GM19043 (cell line): ENCODE data around the gene PITPNM1.
"Not testable (repeated sequence)": the region's sequence is repeated elsewhere in the genome, so short reads cannot be mapped to it uniquely, and the experiment has no call there.

Experiments used
- ATAC-seq: cut with Tn5 transposase; IDR thresholded peaks from one replicate; pipeline ENCODE4 v1.9.1; 2021; ENCODE audit warnings: low read depth; ENCODE audit not compliant: unreplicated experiment

Gene PITPNM1

GRCh38 chr11:67504950-67505581 is at the start of gene PITPNM1:
PITPNM1 (minus strand) TSS chr11:67505363; CDS start chr11:67504180, 1,183 bp downstream.
- ATAC-seq: no peak

GRCh38 chr11:67551697-67552096 is 46.5 kb upstream of the PITPNM1 start:
- ATAC-seq: not testable (repeated sequence)

DNA sequence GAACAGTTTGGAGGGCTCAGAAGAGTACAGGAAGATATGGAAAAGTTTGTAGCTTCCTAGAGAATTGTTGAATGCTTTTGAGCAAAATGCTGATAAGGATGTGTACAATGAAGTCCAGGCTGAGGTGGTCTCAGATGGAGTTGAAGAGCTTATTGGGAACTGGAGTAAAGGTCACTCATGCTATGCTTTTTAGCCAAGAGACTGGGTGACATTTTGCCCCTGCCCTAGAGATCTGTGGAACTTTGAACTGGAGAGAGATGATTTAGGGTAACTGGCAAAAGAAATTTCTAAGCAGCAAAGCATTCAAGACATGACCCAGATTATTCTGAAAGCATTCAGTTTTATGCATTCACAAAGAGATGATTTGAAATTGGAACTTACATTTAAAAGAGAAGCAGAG is 46.0 kb upstream of the PITPNM1 start:
- ATAC-seq: no peak

DNA sequence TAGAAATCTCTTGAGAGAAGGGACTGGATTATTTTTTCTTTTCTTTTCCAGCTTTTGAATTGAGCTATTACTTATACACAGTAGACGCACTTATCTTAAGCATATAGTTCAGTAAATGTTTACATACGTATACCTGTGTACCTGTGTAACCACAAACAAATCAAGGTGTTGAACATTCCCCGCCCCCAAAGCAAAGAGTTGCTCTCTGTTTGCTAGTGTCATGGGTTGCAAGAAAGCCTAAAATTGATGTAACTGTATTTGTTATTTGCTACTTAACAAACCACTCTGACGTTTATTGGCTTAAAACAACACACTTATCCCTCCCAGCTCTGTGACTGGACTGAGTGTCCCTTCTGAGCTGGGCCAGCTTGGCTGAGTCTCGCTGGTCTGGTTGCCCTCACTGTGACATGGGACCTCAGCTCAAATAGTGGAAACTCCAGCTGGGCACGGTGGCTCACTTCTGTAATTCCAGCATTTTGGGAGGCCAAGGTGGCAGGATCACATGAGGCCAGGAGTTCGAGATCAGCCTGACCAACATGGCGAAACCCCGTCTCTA is 43.5 kb upstream of the PITPNM1 start:
- ATAC-seq: no peak

DNA sequence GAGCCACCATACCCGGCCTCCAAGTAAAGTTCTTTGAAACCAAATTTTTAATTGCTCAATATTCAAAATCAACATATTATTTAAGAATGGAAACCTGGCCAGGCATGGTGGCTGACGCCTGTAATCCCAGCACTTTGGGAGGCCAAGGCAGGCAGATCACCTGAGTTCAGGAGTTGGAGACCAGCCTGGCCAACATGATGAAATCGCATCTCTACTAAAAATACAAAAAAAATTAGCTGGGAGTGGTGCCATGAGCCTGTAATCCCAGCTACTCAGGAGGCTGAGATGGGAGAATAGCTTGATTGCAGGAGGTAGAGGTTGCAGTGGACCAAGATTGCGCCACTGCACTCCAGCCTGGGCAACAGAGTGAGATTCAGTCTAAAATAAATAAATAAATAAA is 42.9 kb upstream of the PITPNM1 start:
- not testable (repeated sequence) for ATAC-seq

DNA sequence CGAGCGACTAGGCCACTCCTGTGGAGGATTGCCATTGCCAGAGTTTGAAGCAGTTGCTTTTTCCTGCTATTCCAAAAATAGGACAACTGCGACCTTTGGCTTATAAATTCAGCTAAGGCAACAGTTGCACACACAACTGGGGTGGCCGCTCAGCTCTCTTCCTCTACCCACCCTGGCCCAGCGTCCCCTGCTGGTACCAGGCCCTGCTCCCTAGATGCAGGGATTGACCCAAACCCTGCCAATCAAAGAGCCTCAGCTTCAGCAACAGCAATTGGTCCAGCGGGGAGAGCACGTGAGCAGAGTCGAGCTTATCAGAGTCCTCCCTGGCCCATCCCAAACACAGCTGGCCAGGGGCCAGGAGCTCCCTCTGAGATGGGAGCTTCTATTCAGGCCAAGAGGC is 40.1 kb upstream of the PITPNM1 start:
- ATAC-seq: no peak

GRCh38 chr11:67544616-67545242 is 39.6 kb upstream of the PITPNM1 start:
- no peak for ATAC-seq

GRCh38 chr11:67543585-67543984 is 38.4 kb upstream of the PITPNM1 start:
- ATAC-seq: no peak

- no peak for ATAC-seq
These were observed 37.8 kb upstream of the PITPNM1 start for GRCh38 chr11:67542971-67543370.

- ATAC-seq: no peak
These were observed 37.0 kb upstream of the PITPNM1 start for GRCh38 chr11:67542169-67542568.

DNA sequence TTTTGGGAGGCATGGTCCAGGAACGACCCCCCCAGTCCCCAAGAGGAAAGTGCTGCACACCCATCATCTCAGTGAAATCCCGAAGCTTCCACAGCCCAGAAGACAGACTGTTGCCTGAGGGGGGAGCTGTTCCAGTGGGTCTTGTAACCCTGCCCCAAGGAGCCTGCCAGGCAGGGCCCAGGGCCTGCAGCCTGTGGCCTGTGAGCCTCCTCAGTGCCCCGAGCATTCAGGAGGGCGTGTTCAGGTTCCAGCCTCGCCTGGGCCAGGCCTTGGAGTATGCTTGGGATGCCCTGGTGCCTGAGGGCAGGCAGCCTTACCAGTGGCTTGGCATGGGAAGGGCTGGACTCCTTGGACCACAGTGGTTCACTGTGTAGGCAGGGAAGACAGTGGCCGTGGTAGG is 36.0 kb upstream of the PITPNM1 start:
- ATAC-seq: no peak

- no peak for ATAC-seq
These were observed 34.4 kb upstream of the PITPNM1 start for GRCh38 chr11:67539550-67539949.

GRCh38 chr11:67538823-67539505 is 33.8 kb upstream of the PITPNM1 start:
- no peak for ATAC-seq

GRCh38 chr11:67538306-67538705 is 33.1 kb upstream of the PITPNM1 start:
- no peak for ATAC-seq

DNA sequence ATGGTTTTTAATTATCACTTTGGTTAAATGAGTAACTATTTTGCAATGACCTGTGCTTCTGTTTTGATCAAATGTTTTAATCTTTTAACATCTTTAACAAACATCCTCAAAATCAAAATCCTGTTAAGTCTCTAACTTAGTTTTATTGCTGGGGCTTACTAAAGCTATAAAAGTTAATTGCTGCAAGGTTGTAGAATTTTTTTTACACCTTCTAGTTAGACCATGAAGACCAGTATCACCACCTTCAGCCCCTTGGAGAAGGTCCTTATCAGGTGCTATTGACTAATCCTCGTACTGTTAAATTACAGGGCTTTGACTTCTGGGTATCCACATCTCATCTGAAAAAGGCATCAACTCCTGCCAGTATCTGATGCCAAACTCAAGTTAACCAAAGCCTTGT is 30.4 kb upstream of the PITPNM1 start:
- ATAC-seq: no peak

- no peak for ATAC-seq
These were observed 29.0 kb upstream of the PITPNM1 start for GRCh38 chr11:67534070-67534679.

- no peak for ATAC-seq
These were observed 27.7 kb upstream of the PITPNM1 start for GRCh38 chr11:67532889-67533288.

DNA sequence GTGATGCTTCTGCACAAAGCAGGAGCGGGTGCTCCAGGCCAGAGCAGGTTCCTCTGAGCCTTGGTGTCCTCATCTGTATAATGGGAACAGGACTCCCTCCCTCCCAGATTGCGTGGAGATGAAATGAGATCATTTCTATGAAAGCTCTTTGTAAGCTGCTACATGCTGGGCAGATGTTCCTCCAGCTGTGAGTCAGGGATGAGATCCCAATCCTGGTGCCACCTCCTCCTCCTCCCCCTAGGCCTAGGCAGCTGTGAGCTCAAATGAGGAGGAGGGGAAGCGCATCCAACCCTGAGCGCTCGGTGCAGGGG is 25.1 kb upstream of the PITPNM1 start:
- no peak for ATAC-seq

DNA sequence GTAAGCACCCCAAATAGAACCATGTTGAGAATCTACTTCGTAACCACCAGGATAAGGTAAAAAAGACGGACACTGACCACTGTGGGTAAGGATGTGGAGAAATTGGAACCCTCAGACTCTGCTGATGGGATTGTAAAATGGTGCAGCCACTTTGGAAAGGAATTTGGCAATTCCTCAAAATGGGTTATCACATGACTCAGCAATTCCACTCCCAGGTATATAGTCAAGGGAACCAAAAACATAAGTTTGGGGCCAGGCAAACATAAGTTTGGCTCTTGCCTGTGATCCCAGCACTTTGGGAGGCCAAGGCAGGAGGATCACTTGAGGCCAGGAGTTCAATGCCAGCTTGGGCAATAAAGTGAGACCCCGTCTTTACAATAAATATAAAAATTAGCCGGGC is 23.2 kb upstream of the PITPNM1 start:
- no peak for ATAC-seq

DNA sequence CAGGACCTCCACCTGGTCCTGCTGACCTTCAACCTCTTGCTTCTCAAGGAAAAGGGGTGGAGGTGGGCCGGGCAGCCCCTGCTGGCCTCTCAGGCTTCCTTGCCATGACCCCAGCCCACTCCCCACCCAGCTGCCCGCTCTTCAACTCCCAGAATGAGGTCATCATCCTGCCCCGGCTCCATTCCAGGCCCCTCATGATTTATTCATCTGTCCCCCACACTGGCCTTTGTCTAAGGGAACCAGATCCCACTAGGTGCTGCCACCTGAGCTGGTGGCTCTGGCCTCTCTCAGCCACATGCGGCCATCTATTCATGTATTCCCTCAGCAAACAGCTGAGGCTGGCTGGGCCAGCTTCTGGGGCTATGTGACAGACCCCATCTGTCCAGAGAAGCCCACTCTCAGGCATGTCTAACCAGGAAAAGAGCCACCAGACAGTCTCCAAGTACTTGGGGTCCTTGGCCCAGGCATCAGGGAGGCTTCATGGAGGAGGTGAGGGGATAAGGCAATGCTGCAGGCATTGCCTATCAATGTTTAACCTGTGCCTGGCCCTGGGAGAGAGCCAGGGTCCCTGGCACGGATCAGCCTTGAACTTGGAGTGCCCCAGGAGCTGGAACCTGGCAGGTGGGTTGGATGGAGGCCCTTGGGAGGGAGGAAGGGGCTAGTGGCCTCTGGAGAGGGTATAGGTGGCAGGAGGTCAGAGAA is 20.3 kb upstream of the PITPNM1 start:
- ATAC-seq: no peak

- ATAC-seq: no peak
These were observed 19.3 kb upstream of the PITPNM1 start for GRCh38 chr11:67524480-67524808.
